Stomach (tissue), 4 donors: Measurements from ENCODE around the gene DCAF5.

Source experiments
- EP300 ChIP-seq: sonication (generic); formaldehyde crosslinking; IDR thresholded peaks from one replicate; pipeline ENCODE4 v1.6.1; 2017; ENCODE audit warnings: antibody characterized with exemption
- POLR2A ChIP-seq, 4 donors: fragments of 450-650 bp; IDR thresholded peaks; one replicate each; pipeline ENCODE4 v1.6.1; 2016; ENCODE audit warnings: antibody characterized with exemption in 4 of 4, control low read depth in 2 of 4, mild to moderate bottlenecking in 1 of 4, moderate library complexity in 1 of 4
- POLR2AphosphoS5 ChIP-seq, 3 donors: sonication (generic); formaldehyde crosslinking; IDR thresholded peaks; one replicate each; pipeline ENCODE4 v1.6.1; 2016; ENCODE audit warnings: antibody characterized with exemption in 3 of 3
- TF ChIP-seq, protein P1 (sequence below), 7 experiments: fragments of 450-650 bp in 4 of 7; fragments of 200-600 bp in 3 of 7; sonication (generic) in 3 of 7; IDR thresholded peaks; one replicate each; pipeline ENCODE4 v1.5.1; 2016 to 2019; ENCODE audit warnings: antibody characterized with exemption in 7 of 7, control low read depth in 2 of 7, mild to moderate bottlenecking in 1 of 7

DNA sequence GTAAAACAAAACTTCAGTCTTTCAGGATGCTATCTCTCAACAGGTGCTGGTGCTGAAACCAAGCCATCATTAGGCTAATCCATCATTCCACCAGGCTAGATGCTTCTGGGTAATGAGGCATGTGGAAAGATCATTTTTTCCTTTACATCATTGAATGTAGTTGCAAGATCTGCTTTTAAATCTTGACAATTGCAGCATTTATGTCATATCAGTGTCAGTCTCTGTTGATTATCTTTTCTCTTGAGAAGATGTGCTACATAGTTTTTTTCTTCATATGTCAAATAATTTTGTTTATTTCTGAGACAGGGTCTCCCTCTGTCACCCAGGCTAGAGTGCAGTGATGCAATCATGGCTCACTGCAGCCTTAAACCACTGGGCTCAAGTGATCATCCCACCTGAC, 22.2 kb upstream of the DCAF5 start:
- TF ChIP-seq, protein P1, sequence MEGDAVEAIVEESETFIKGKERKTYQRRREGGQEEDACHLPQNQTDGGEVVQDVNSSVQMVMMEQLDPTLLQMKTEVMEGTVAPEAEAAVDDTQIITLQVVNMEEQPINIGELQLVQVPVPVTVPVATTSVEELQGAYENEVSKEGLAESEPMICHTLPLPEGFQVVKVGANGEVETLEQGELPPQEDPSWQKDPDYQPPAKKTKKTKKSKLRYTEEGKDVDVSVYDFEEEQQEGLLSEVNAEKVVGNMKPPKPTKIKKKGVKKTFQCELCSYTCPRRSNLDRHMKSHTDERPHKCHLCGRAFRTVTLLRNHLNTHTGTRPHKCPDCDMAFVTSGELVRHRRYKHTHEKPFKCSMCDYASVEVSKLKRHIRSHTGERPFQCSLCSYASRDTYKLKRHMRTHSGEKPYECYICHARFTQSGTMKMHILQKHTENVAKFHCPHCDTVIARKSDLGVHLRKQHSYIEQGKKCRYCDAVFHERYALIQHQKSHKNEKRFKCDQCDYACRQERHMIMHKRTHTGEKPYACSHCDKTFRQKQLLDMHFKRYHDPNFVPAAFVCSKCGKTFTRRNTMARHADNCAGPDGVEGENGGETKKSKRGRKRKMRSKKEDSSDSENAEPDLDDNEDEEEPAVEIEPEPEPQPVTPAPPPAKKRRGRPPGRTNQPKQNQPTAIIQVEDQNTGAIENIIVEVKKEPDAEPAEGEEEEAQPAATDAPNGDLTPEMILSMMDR (IDR thresholded peaks at IDR 0.05): no peak
- TF ChIP-seq POLR2A (IDR thresholded peaks at IDR 0.05): no peak
- TF ChIP-seq POLR2AphosphoS5 (IDR thresholded peaks at IDR 0.05): no peak
- TF ChIP-seq EP300: no peak
